HUES6 (cell line): Measurements from ENCODE around the gene ERAP2.

Experiments used
- H3K27ac ChIP-seq: 2 replicates; pipeline ENCODE4 v1.7.0; 2013; ENCODE audit warnings: low read depth, mild to moderate bottlenecking, low read length, inconsistent platforms
- H3K27me3 ChIP-seq: 2 replicates; pipeline ENCODE4 v1.6.1; 2013; ENCODE audit warnings: low read length; ENCODE audit not compliant: control insufficient read depth, insufficient read depth
- H3K36me3 ChIP-seq: 2 replicates; pipeline ENCODE4 v1.6.1; 2013; ENCODE audit warnings: low read length; ENCODE audit not compliant: control insufficient read depth, insufficient read depth
- H3K4me1 ChIP-seq: 2 replicates; pipeline ENCODE4 v1.6.1; 2013; ENCODE audit warnings: low read length; ENCODE audit not compliant: control insufficient read depth, insufficient read depth
- H3K4me3 ChIP-seq: 2 replicates; pipeline ENCODE4 v1.5.1; 2013; ENCODE audit warnings: low read depth, low read length
- H3K9ac ChIP-seq: one replicate; pipeline ENCODE4 v1.6.1; 2013; ENCODE audit warnings: mild to moderate bottlenecking, low read length
- H3K9me3 ChIP-seq: 2 replicates; pipeline ENCODE4 v1.6.1; 2013; ENCODE audit warnings: low read depth, low read length; ENCODE audit not compliant: control insufficient read depth, insufficient read depth

The ERAP2 gene

DNA sequence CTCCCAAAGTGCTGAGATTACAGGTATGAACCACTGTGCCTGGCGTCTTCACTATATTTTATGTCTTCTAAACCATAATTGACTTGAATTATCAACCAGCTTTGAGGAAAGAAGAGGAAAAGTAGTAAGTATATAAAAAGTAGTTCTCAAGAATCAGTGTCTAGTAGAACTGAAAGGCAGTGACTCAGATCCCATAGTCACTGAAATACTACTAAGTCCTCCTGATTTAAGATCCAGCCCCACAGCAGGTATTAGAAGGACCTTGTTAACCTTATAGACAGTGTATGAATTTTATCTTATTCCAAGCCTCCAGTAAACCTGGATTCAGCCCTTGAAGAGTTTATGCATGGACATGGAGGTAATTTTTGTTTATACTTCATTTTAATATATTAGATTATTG, 91.1 kb downstream of the ERAP2 start:
- Histone ChIP-seq H3K9me3 (no peaks in the 10 kb centered on the region), H3K36me3 (no peaks in the 10 kb centered on the region), H3K4me3 (no peak overlapping the region), H3K27ac (no peak overlapping the region), H3K4me1 (no peaks in the 10 kb centered on the region), H3K9ac (no peak overlapping the region), H3K27me3 (no peaks in the 10 kb centered on the region)

DNA sequence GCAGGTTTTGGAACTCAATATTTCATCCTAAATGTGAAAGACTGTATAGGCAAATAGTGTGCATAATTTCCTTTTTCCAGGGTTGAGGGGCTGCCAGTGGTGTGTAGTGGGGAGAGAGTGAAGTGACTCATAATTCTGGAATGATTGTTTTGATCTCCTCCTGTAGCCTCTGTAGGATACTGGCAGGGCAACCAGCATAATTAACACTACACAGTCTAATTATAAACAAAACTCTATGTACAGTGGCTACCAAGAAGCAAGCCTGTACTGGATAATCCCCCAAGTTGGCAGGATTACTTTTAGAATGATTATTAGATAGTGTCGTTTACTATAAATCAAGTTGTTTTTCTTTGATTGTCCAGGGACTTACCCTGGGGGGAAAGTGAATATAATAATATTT, 91.8 kb downstream of the ERAP2 start:
- no peaks in the 10 kb centered on the region for H3K36me3 ChIP-seq
- H3K27ac ChIP-seq, result no peak overlapping the region
- no peaks in the 10 kb centered on the region for H3K9me3 ChIP-seq
- no peaks in the 10 kb centered on the region for H3K4me1 ChIP-seq
- H3K9ac ChIP-seq, result no peak overlapping the region
- H3K27me3 ChIP-seq, result no peaks in the 10 kb centered on the region
- no peak overlapping the region for H3K4me3 ChIP-seq

DNA sequence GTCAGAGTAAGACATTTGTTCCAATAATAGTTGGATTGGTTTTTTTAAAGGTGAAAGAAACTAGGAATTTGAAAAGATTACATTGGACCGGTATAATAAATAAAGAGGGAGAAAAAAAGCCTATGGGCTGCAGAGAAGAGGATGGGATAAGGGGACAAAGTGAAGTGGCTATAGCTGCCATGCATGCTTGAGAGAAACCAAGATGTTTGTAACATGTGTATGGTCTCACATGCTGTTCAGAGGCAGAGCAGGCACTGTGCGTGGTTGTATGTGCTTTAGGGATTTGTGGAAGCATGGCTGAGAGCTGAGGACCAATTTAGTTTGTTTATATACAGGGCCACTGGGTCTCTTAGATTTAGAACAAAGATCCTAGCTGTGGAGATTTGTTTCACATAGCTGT, 92.3 kb downstream of the ERAP2 start:
- Histone ChIP-seq H3K4me3 (no peak overlapping the region), H3K27ac (no peak overlapping the region)

More for the DNA sequence above, 92.3 kb downstream of the ERAP2 start:
- H3K27me3 ChIP-seq, result no peaks in the 10 kb centered on the region
- H3K9me3 ChIP-seq, result no peaks in the 10 kb centered on the region
- H3K36me3 ChIP-seq, result no peaks in the 10 kb centered on the region
- no peak overlapping the region for H3K9ac ChIP-seq
- no peaks in the 10 kb centered on the region for H3K4me1 ChIP-seq
